MCF 10A (cell line): ENCODE data around the gene HOXB3. TPM values are rescaled to one million over a fixed set of nuclear protein-coding genes. Genes with fewer than 3 reads are reported as not detected.

Source experiments
- BruUV-seq: library from RNA; stranded (reverse); fragments of 400-500 nt; replicated peaks from 2 replicates; lab custom pipeline; 2021; lab: Mats Ljungman, UMichigan
- CTCF ChIA-PET: fragments of 300-600 bp; sonication (Branson Sonifier 250); formaldehyde crosslinking; extraction: SDS; loops from one replicate; lab custom pipeline; 2021; ENCODE audit warnings: antibody characterized with exemption, inconsistent platforms; lab: Yijun Ruan, JAX
- POLR2A ChIA-PET: fragments of 300-600, 350-650 bp; sonication (Branson Sonifier 250); formaldehyde crosslinking; extraction: SDS; loops from one replicate; lab custom pipeline; 2020; ENCODE audit warnings: antibody characterized with exemption, inconsistent platforms; lab: Yijun Ruan, JAX
- DNase-seq: peaks from one replicate; pipeline ENCODE4 v3.0.0-alpha.2; 2018; ENCODE audit not compliant: unreplicated experiment
- H3K27ac Mint-ChIP-seq: one replicate; pipeline ENCODE4 v1.8.0; 2022; ENCODE audit warnings: mild to moderate bottlenecking, low read depth, mixed read lengths; ENCODE audit not compliant: unreplicated experiment
- H3K27me3 Mint-ChIP-seq: one replicate; pipeline ENCODE4 v1.8.0; 2022; ENCODE audit warnings: mixed read lengths; ENCODE audit not compliant: insufficient read depth, unreplicated experiment
- H3K36me3 Mint-ChIP-seq: one replicate; pipeline ENCODE4 v1.8.0; 2022; ENCODE audit warnings: mild to moderate bottlenecking, moderate library complexity, mixed read lengths; ENCODE audit not compliant: insufficient read depth, unreplicated experiment
- H3K4me1 Mint-ChIP-seq: one replicate; pipeline ENCODE4 v1.8.0; 2022; ENCODE audit warnings: mixed read lengths; ENCODE audit not compliant: insufficient read depth, unreplicated experiment
- H3K4me3 Mint-ChIP-seq: one replicate; pipeline ENCODE4 v1.8.0; 2022; ENCODE audit warnings: mild to moderate bottlenecking, moderate library complexity, mixed read lengths; ENCODE audit not compliant: unreplicated experiment
- H3K9me3 Mint-ChIP-seq: one replicate; pipeline ENCODE4 v1.8.0; 2022; ENCODE audit warnings: mixed read lengths; ENCODE audit not compliant: unreplicated experiment
- intact Hi-C: fragments of 100-400 bp; cut with micrococcal nuclease; formaldehyde crosslinking; loops from 2 replicates; pipeline ENCODE4 v1.14.1; 2022
- total RNA-seq: library from RNA; stranded (reverse); gene quantifications from 2 replicates; pipeline ENCODE4 v1.2.3, GENCODE V29; 2022
- TF ChIP-seq, protein P1 (sequence below): fragments of 200-600 bp; IDR thresholded peaks from one replicate; pipeline ENCODE4 v1.8.0; 2022; ENCODE audit warnings: antibody characterized with exemption, mild to moderate bottlenecking; ENCODE audit not compliant: unreplicated experiment

The HOXB3 gene
- total RNA-seq, 1 experiment from 2014 or later: 0.79 TPM

DNA sequence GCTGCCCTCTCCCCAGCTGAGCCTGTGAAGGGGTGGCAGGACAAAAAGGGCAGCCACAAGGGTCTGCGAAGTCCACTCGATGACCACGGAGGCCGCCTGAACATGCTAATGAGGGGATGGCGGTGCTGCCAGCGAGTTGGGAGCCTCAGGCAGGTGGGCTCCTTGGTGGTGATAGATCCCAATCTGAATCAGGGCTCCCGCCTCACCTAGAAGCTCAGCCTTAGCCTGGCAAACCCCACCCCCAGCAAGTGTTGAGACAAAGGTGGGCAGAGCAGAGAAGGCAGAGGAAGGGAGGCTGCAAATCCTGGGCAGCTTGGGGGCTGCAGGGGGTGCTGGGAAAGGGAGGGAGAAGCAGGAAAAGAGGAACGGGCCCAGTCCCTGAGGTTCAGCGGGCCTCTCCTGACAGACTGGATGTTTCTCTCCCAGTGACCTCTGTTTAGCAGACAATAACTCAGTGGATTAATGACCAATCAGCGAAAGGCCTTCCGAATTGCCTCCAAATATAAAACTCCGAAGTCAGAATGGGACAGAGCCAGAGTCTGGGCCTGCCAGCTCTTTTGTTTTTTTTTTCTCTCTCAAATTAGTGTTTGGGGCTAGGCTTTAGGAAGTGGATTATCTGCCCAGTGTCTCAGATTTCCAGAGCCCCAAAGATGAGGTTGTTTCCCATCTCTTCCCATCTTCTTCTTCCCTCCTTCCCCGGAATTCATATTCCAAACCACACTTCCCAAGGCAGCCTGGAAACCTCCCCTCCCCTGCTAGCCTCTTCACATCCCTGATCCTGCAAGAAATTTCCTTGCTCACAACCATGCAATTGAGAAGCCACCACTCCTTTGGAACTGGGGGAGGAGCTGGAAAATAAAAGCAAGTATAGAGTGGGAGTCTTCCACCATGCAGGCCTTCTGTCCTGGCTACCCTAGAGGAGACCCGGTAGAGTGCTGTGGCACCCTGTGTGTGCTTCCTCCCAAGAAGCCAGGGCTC lies 29.9 kb downstream of the HOXB3 start:
- Mint-ChIP-seq H3K36me3 (no peaks in the 10 kb centered on the region), H3K4me1 (peaks cover 9% of the 10 kb centered on the region), H3K27ac (no peak overlapping the region), H3K4me3 (no peak overlapping the region), H3K27me3 (peaks cover 13% of the 10 kb centered on the region), H3K9me3 (no peaks in the 10 kb centered on the region)
- CTCF ChIA-PET: interaction anchor here (0.6 to 1.1 kb wide), 2 partner anchors 14 to 149 kb away, joined by 3 read pairs; no protein-coding TSS in a partner anchor
- TF ChIP-seq, protein P1, sequence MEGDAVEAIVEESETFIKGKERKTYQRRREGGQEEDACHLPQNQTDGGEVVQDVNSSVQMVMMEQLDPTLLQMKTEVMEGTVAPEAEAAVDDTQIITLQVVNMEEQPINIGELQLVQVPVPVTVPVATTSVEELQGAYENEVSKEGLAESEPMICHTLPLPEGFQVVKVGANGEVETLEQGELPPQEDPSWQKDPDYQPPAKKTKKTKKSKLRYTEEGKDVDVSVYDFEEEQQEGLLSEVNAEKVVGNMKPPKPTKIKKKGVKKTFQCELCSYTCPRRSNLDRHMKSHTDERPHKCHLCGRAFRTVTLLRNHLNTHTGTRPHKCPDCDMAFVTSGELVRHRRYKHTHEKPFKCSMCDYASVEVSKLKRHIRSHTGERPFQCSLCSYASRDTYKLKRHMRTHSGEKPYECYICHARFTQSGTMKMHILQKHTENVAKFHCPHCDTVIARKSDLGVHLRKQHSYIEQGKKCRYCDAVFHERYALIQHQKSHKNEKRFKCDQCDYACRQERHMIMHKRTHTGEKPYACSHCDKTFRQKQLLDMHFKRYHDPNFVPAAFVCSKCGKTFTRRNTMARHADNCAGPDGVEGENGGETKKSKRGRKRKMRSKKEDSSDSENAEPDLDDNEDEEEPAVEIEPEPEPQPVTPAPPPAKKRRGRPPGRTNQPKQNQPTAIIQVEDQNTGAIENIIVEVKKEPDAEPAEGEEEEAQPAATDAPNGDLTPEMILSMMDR: no peak
- POLR2A ChIA-PET: interaction anchor here (0.7 to 1.4 kb wide), 2 partner anchors 38 to 39 kb away, joined by 3 to 4 read pairs; no protein-coding TSS in a partner anchor
- intact Hi-C loops: no loop called here
- DNase-seq: no peak
- BruUV-seq: no TSS peak

DNA sequence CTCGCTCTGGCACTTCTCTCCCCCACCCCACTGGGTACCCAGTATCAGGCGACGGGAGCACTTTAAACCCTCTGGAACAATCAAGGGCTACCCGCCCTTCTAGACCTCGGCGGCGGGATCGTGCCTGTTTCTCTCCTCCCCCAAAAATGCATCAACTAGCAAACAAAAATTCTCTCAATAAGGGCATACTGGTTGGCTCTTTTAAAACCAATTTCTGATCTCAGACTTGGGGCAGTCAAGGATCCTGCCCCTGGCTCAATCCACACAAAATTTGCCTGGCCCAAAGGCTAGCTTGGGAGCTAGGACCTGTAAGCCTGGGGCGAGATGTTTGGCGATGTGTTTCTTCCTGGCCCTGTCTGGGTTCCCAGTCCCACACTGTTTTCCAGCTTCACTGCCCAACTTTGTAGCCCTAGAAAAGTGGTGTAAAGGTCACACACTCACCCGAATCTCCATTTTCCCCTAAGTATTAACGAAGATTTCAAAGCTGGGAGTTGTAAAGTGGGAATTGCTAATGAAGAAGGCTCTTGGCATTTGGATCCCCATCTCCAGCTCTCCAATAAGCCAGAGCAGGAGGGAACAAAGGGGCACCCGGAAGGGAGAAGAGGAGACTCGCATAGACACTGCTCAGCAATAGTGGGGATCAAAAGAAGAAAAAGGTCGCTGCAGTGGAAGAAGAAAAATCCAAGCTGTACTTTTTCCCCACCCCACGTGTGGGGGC lies 30.8 kb downstream of the HOXB3 start:
- CTCF ChIA-PET: interaction anchor here (0.6 to 1.1 kb wide), 2 partner anchors 13 to 149 kb away, joined by 3 read pairs; no protein-coding TSS in a partner anchor
- intact Hi-C loops: no loop called here
- Mint-ChIP-seq H3K27me3 (peaks cover 13% of the 10 kb centered on the region), H3K36me3 (no peaks in the 10 kb centered on the region), H3K27ac (no peak overlapping the region), H3K9me3 (no peaks in the 10 kb centered on the region), H3K4me3 (no peak overlapping the region), H3K4me1 (peaks cover 17% of the 10 kb centered on the region)
- POLR2A ChIA-PET: interaction anchor here (1.4 kb wide), 1 partner anchor 37 kb away, joined by 4 read pairs; no protein-coding TSS in a partner anchor
- no TSS peak for BruUV-seq
- DNase-seq: no peak
- TF ChIP-seq, protein P1: no peak

- H3K4me1 Mint-ChIP-seq: peaks cover 17% of the 10 kb centered on the region
- intact Hi-C loops: no loop called here
- H3K4me3 Mint-ChIP-seq: no peak overlapping the region
- no peaks in the 10 kb centered on the region for H3K9me3 Mint-ChIP-seq
- BruUV-seq: no TSS peak
- peaks cover 13% of the 10 kb centered on the region for H3K27me3 Mint-ChIP-seq
- TF ChIP-seq, protein P1: no peak
- H3K36me3 Mint-ChIP-seq: no peaks in the 10 kb centered on the region
- no peak overlapping the region for H3K27ac Mint-ChIP-seq
- DNase-seq: no peak
- CTCF ChIA-PET: no interaction called here
- POLR2A ChIA-PET: interaction anchor here (1.4 kb wide), 1 partner anchor 37 kb away, joined by 4 read pairs; no protein-coding TSS in a partner anchor
Observed at GRCh38 chr17:48558831-48559121, 31.3 kb downstream of the HOXB3 start.
